ENCODE measurements around the gene SMIM15. TPM values are rescaled to one million over a fixed set of nuclear protein-coding genes. Genes with fewer than 3 reads are reported as not detected.
A peak's percentile ranks its signal among the peaks of the same experiment; 100 is the strongest.

SMIM15 gene
- total RNA-seq, 1 experiment from 2014 or later, result 64.2 TPM

- DNase-seq, result no peak
- Histone ChIP-seq H3K4me3 (no peak overlapping the region), H3K36me3 (no peaks in the 10 kb centered on the region; the same call in 1 of the 2 replicates), H3K27me3 (no peaks in the 10 kb centered on the region), H3K9me3 (no peaks in the 10 kb centered on the region)
Measured at GRCh38 chr5:61168951-61169350, 6.7 kb upstream of the SMIM15 start.

GRCh38 chr5:61167382-61167781 is 5.1 kb upstream of the SMIM15 start:
- no peaks in the 10 kb centered on the region for H3K27me3 ChIP-seq
- H3K36me3 ChIP-seq, result peaks cover 3% of the 10 kb centered on the region; the same call in 1 of the 2 replicates
- no peak for DNase-seq
- H3K4me3 ChIP-seq, result no peak overlapping the region
- no peaks in the 10 kb centered on the region for H3K9me3 ChIP-seq

- H3K36me3 ChIP-seq, result peaks cover 26% of the 10 kb centered on the region
- no peaks in the 10 kb centered on the region for H3K9me3 ChIP-seq
- no peak overlapping the region; the same call in 1 of the 2 replicates for H3K4me3 ChIP-seq
- H3K27me3 ChIP-seq, result no peaks in the 10 kb centered on the region
- no peak for DNase-seq
Measured at GRCh38 chr5:61163905-61164304, 1.6 kb upstream of the SMIM15 start.

DNA sequence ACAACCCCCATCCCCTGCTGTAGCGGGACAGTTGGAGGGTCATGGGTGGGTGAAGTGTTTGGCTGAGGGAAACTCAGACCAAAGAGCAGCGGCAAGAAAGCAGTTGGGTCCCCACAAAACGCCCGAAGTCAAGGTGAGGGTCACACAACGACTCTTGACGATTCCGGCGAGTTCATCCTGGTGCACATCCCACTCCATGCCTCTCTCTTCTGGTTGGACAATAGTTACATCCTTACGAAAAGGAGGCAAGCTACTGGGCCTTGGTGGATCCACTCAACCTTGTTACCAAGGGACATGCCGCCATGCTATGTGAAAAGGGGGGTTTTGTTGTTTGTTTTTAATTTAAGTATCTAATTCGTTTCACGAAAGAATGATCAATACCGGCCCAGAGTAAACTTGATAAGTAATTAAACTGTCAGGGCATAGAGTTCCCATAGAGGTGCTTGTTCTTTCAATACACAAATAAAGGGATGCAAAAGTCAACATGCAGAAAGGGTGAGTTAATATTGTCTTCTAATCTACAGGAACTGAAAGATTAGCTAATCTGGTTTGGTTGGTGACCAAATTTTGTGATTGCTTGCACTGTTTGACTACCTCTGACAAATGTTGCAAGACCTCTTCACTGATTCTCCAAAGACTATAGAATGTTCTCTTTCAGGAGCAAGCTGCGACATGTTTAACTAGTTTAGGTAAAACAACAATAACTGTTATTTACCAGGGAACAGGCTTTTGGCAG is 732 bp upstream of the SMIM15 start:
- Histone ChIP-seq H3K36me3 (peaks cover 32% of the 10 kb centered on the region), H3K4me3 (peak overlapping the region; percentile 81), H3K27me3 (no peaks in the 10 kb centered on the region), H3K9me3 (no peaks in the 10 kb centered on the region)
- DNase-seq, result peak; percentile 23

DNA sequence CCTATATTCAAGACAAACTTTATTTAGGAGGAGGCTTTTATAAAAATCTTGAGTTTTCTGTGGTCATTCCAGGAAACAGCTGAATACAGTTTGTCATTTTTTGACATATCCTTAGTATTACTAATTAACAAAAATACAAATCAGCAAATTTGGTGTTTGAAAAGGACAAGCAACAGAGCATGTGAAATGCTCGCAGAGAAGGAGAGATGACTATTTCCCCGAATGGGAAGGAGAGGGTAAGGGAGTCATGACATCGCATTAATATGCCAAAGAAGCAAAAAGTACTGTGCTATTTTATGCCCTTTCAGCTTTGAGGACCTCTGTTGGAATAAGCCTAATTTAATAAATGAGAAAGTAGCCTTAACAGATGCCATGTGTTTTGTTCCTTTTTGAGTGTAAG is 1.8 kb downstream of the SMIM15 start:
- DNase-seq, result no peak
- Histone ChIP-seq H3K27me3 (no peaks in the 10 kb centered on the region), H3K4me3 (peak overlapping the region; percentile 81; the same call in 1 of the 2 replicates), H3K36me3 (peaks cover 53% of the 10 kb centered on the region), H3K9me3 (no peaks in the 10 kb centered on the region)

DNA sequence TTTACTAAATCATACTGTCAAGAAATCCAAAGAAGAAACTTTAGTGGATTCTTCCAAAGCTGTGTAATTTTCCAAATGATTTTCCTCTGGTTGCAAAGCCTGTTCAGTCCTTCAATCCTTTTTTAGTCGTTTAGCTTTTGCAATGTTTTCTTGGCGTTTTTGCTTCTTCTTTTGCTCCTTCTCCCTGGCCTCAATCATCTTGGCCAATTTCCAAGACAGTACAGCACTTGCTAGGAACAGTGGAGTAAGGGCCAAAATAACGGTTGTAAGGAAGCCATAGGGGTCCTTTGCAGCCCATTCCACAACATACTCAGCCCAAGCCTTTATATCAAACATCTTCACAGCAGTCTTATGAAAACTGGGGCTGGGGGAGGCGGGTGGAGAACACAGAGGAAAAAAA is 2.4 kb downstream of the SMIM15 start:
- Histone ChIP-seq H3K36me3 (peaks cover 60% of the 10 kb centered on the region), H3K4me3 (no peak overlapping the region), H3K9me3 (no peaks in the 10 kb centered on the region), H3K27me3 (no peaks in the 10 kb centered on the region)
- no peak for DNase-seq

DNA sequence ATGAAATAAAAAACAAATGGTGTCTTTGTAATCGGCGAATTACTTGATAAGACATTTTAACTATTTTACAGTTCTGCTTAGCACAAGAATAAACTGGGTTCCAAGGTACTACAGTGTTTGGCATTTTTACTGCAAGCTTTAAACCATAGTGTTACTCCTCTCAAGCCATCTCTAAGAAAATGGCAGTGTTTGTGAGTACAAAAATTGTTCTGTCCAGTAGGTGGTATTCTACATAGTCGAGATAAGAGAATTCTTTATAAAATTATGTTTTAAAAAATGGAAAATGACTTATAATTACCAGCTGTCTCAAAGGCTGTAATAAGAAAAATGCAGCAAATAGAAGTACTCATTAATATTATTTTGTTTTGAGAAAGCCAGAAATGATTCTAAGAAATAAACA is 3.2 kb downstream of the SMIM15 start:
- Histone ChIP-seq H3K27me3 (no peaks in the 10 kb centered on the region), H3K36me3 (peaks cover 60% of the 10 kb centered on the region), H3K4me3 (no peak overlapping the region), H3K9me3 (no peaks in the 10 kb centered on the region)
- DNase-seq, result no peak

- Histone ChIP-seq H3K9me3 (0 out of 2 replicates have a peak, but pooled peaks cover under 1% of the 10 kb centered on the region), H3K27me3 (no peaks in the 10 kb centered on the region), H3K36me3 (peaks cover 22% of the 10 kb centered on the region), H3K4me3 (no peak overlapping the region)
- DNase-seq, result no peak
Measured at GRCh38 chr5:61151893-61152292, 10.4 kb downstream of the SMIM15 start.

DNA sequence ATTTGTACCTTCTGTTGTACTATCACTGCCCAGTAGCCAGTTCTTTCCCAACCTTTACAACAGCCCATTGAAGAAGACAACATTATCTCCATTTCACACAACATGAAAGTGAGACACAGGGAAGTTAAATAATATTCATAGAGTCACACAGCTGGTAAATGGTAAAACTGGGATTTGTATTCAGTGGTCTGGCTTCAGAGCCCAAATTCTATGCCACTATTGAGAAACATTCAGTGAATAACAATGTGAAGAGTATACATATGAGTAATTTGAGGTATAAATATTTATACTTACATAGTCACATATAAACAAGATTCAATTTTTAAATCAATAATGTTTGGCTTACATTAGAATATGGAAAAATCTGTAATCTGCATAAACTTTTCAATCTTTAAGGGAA is 13.8 kb downstream of the SMIM15 start:
- Histone ChIP-seq H3K27me3 (no peaks in the 10 kb centered on the region), H3K4me3 (no peak overlapping the region), H3K9me3 (0 out of 2 replicates have a peak, but pooled peaks cover 2% of the 10 kb centered on the region), H3K36me3 (peaks cover 2% of the 10 kb centered on the region; the same call in 1 of the 2 replicates)
- no peak for DNase-seq

DNA sequence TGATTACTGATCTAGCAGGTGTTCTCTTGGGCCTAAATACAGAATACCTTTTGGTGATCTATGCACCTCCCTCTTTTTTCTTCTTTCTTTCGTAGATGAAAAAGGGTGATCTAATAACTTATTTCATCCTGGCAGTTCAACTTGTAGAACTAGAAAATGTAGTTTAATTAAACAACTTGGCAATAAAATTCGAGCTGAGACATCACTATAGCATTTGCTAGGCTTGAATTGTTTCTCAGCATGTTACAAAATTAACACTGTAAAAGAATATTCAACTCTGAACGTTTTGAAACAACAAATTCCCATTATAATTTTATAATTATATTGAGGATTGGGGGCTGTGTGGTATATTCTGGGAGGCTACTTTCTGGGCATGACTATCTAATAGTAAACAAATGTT is 19.5 kb downstream of the SMIM15 start:
- DNase-seq, result no peak
- no peaks in the 10 kb centered on the region for H3K27me3 ChIP-seq
- H3K36me3 ChIP-seq, result no peaks in the 10 kb centered on the region
- H3K4me3 ChIP-seq, result no peak overlapping the region
- H3K9me3 ChIP-seq, result 0 out of 2 replicates have a peak, but pooled peaks cover 2% of the 10 kb centered on the region

- no peak for DNase-seq
- no peaks in the 10 kb centered on the region for H3K36me3 ChIP-seq
- H3K4me3 ChIP-seq, result no peak overlapping the region
- H3K27me3 ChIP-seq, result no peaks in the 10 kb centered on the region
- 0 out of 2 replicates have a peak, but pooled peaks cover 2% of the 10 kb centered on the region for H3K9me3 ChIP-seq
Measured at GRCh38 chr5:61142391-61142790, 19.9 kb downstream of the SMIM15 start.

- H3K27me3 ChIP-seq, result no peaks in the 10 kb centered on the region
- no peak overlapping the region for H3K4me3 ChIP-seq
- H3K36me3 ChIP-seq, result no peaks in the 10 kb centered on the region
- 0 out of 2 replicates have a peak, but pooled peaks cover 1% of the 10 kb centered on the region for H3K9me3 ChIP-seq
- DNase-seq, result no peak
Measured at GRCh38 chr5:61141801-61142200, 20.5 kb downstream of the SMIM15 start.

GRCh38 chr5:61139931-61140330 is 22.3 kb downstream of the SMIM15 start:
- H3K9me3 ChIP-seq, result no peaks in the 10 kb centered on the region
- H3K36me3 ChIP-seq, result no peaks in the 10 kb centered on the region
- DNase-seq, result no peak
- H3K27me3 ChIP-seq, result no peaks in the 10 kb centered on the region
- H3K4me3 ChIP-seq, result no peak overlapping the region

GRCh38 chr5:61139094-61139873 is 23.0 kb downstream of the SMIM15 start:
- H3K4me3 ChIP-seq, result no peak overlapping the region
- no peaks in the 10 kb centered on the region for H3K27me3 ChIP-seq
- H3K36me3 ChIP-seq, result no peaks in the 10 kb centered on the region
- no peak for DNase-seq
- no peaks in the 10 kb centered on the region for H3K9me3 ChIP-seq

DNA sequence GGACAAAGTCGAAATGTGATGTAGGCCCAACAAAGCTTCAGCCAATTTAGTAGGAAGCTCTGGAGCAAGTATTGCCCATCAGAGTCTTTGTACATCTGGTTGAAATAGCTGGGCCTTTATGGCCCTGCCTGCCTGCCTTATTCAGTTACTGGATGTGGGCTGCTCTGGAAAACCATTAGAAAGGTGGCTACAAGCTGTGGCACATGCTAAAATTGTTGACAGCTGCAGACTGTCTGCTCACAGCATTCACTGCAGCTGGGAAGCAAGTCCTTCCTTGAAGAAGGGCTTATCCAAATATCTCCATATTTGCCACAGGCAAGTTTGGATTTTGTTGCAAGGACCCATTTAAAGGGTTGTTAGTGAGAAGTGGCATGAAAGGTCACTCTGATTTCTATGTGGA is 24.4 kb downstream of the SMIM15 start:
- DNase-seq, result no peak
- H3K9me3 ChIP-seq, result no peaks in the 10 kb centered on the region
- H3K27me3 ChIP-seq, result no peaks in the 10 kb centered on the region
- no peaks in the 10 kb centered on the region for H3K36me3 ChIP-seq
- no peak overlapping the region for H3K4me3 ChIP-seq

- H3K36me3 ChIP-seq, result no peaks in the 10 kb centered on the region
- DNase-seq, result no peak
Measured at GRCh38 chr5:61132559-61132958, 29.7 kb downstream of the SMIM15 start.

GRCh38 chr5:61130289-61130688 is 32.0 kb downstream of the SMIM15 start:
- Histone ChIP-seq H3K4me3 (no peak overlapping the region), H3K9me3 (no peaks in the 10 kb centered on the region), H3K36me3 (no peaks in the 10 kb centered on the region), H3K27me3 (no peaks in the 10 kb centered on the region)
- DNase-seq, result no peak

More at GRCh38 chr5:61132559-61132958, 29.7 kb downstream of the SMIM15 start:
- Histone ChIP-seq H3K9me3 (no peaks in the 10 kb centered on the region), H3K27me3 (no peaks in the 10 kb centered on the region), H3K4me3 (no peak overlapping the region)
